Stimulated activated CD4-positive, alpha-beta T cell treated with anti-CD3 and anti-CD28 coated beads, Interleukin-4, amount 100 ng/mL, for 48 hours (primary cell): ENCODE data around the gene NSUN4.
A peak's percentile ranks its signal among the peaks of the same experiment; 100 is the strongest.
"Not testable (repeated sequence)": the region's sequence is repeated elsewhere in the genome, so short reads cannot be mapped to it uniquely, and the experiment has no call there.

Experiments used
- DNase-seq, 2 donors: peaks; one replicate each; pipeline ENCODE4 v3.0.0-alpha.2; 2020; ENCODE audit warnings: low read depth in 2 of 2

NSUN4 gene

GRCh38 chr1:46365796-46366195 is 25.2 kb downstream of the NSUN4 start:
- not testable (repeated sequence) for DNase-seq

- DNase-seq: no peak
Measured at GRCh38 chr1:46367072-46367471, 26.5 kb downstream of the NSUN4 start.

GRCh38 chr1:46367701-46368100 is 27.1 kb downstream of the NSUN4 start:
- not testable (repeated sequence) for DNase-seq

- DNase-seq: no peak
Measured at GRCh38 chr1:46368791-46369190, 28.2 kb downstream of the NSUN4 start.

GRCh38 chr1:46369542-46370213 is 29.1 kb downstream of the NSUN4 start:
- no peak for DNase-seq

GRCh38 chr1:46370214-46370633 is 29.6 kb downstream of the NSUN4 start:
- DNase-seq: no peak

GRCh38 chr1:46372431-46372830 is 31.8 kb downstream of the NSUN4 start:
- DNase-seq: no peak

GRCh38 chr1:46379996-46380395 is 39.4 kb downstream of the NSUN4 start:
- DNase-seq: no peak

GRCh38 chr1:46380508-46380907 is 39.9 kb downstream of the NSUN4 start:
- DNase-seq: no peak

GRCh38 chr1:46393510-46393909 is 52.9 kb downstream of the NSUN4 start:
- DNase-seq: no peak

- peak; percentile 22 to 39 for DNase-seq
Measured at GRCh38 chr1:46394108-46394871, 53.7 kb downstream of the NSUN4 start, which contains the start of gene FAAH. TSS of gene FAAH (plus strand) at chr1:46394317. CDS start at chr1:46394349, 32 bp downstream.

GRCh38 chr1:46394872-46395465 is 54.4 kb downstream of the NSUN4 start:
- DNase-seq: no peak

GRCh38 chr1:46396441-46397398 is 56.1 kb downstream of the NSUN4 start:
- DNase-seq: no peak

GRCh38 chr1:46399307-46399706 is 58.7 kb downstream of the NSUN4 start:
- no peak for DNase-seq

- no peak for DNase-seq
Measured at GRCh38 chr1:46400421-46400820, 59.8 kb downstream of the NSUN4 start.

- DNase-seq: no peak
Measured at GRCh38 chr1:46401154-46401913, 60.7 kb downstream of the NSUN4 start.

GRCh38 chr1:46401964-46402626 is 61.5 kb downstream of the NSUN4 start:
- DNase-seq: no peak

GRCh38 chr1:46403916-46404315 is 63.3 kb downstream of the NSUN4 start:
- no peak for DNase-seq

- DNase-seq: no peak
Measured at GRCh38 chr1:46404482-46405196, 64.0 kb downstream of the NSUN4 start.

GRCh38 chr1:46405197-46405555 is 64.6 kb downstream of the NSUN4 start:
- DNase-seq: no peak
